ENCODE results near the gene TACC2.
A peak's percentile ranks its signal among the peaks of the same experiment; 100 is the strongest.
"Not testable (repeated sequence)": the region's sequence is repeated elsewhere in the genome, so short reads cannot be mapped to it uniquely, and the experiment has no call there.

The TACC2 gene, protein sequence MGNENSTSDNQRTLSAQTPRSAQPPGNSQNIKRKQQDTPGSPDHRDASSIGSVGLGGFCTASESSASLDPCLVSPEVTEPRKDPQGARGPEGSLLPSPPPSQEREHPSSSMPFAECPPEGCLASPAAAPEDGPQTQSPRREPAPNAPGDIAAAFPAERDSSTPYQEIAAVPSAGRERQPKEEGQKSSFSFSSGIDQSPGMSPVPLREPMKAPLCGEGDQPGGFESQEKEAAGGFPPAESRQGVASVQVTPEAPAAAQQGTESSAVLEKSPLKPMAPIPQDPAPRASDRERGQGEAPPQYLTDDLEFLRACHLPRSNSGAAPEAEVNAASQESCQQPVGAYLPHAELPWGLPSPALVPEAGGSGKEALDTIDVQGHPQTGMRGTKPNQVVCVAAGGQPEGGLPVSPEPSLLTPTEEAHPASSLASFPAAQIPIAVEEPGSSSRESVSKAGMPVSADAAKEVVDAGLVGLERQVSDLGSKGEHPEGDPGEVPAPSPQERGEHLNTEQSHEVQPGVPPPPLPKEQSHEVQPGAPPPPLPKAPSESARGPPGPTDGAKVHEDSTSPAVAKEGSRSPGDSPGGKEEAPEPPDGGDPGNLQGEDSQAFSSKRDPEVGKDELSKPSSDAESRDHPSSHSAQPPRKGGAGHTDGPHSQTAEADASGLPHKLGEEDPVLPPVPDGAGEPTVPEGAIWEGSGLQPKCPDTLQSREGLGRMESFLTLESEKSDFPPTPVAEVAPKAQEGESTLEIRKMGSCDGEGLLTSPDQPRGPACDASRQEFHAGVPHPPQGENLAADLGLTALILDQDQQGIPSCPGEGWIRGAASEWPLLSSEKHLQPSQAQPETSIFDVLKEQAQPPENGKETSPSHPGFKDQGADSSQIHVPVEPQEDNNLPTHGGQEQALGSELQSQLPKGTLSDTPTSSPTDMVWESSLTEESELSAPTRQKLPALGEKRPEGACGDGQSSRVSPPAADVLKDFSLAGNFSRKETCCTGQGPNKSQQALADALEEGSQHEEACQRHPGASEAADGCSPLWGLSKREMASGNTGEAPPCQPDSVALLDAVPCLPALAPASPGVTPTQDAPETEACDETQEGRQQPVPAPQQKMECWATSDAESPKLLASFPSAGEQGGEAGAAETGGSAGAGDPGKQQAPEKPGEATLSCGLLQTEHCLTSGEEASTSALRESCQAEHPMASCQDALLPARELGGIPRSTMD (N-terminal part only)

GRCh38 chr10:121988361-121989324 is at the start of gene TACC2:
TSS of gene TACC2 (plus strand) at chr10:121989163. CDS start at chr10:122021982, 32,819 bp downstream.
- DNase-seq (ENCODE audit: low read depth in 2 of 2) = no peak

GRCh38 chr10:121941532-121941931 is 47.4 kb upstream of the TACC2 start:
- DNase-seq (ENCODE audit: low read depth in 2 of 2) = no peak

DNA sequence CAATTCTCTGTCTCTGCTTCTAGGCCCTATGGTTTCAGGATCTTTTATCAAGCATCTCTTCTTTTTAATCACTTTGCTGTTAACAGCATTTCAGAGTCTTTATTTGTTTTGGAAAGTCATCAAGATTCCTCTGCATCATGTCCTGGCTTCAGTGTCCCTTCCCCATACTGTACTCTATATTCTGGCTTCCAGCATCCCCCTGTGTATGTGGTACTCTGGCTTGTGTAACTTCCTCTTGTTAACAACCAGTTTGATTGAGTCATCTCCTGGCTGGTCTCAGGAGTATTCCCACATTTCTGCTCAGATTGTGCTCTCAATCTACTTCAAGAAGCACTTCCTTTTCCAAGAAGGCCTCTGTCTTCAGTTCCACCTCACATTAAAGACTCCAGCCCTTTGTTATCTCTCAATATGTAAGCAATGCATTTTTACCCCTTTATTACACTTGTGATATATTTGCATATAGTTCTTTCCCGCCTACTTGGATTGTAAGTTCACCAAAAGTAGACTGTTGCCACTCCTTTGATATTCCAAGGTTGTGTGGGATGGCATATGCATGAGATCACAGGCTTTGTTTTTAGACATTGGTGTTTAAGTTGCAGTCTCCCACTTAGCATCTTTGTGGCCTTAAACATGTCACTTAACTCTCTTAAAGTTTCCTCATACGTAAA is 46.1 kb upstream of the TACC2 start:
- no peak for DNase-seq (ENCODE audit: low read depth in 2 of 2)

DNA sequence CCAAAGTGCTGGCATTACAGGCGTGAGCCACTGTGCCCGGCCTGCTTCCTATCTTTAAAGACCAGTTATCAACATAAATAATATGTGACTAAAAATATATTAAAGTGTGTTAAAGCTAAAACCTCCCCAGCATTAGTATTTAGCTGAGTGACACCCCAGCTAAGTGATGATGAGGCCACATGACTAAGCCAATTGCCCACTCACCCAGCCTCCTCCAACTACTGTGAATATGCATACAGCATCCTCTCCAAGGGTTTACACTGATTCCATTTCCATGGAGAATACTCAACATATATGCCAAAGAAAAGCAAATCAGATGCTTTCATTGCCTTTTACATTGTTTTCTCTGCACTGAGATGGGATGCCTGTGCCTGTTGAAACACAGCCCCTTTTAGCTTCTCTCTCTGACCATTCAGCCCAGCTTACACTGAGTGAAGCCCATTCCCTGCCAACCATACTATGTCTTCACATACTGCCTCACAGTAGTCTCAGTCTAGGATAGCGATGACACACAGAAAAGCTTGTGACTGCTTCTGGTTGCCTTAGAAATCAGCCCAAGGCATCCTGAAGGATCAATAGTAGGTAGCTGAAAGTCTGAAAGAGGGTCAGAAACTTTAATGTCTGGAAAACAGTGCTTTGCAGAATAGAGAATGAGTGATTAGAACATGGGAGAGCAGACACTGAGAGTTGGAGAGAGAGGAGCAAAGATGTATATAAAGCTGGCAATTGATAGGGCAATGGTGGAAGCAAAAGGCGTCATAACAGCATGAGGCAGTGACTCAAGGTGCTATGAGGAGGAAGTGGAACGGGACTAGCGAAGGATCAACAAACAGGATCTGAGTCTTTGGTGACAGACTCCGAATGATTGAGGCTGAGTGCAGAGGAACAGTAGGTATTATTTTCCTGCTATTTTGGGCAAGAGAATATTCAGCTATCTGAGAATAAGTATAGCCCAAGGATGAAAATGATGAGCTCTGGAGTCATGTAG is 41.3 kb upstream of the TACC2 start:
- no peak for DNase-seq (ENCODE audit: low read depth in 2 of 2)

DNA sequence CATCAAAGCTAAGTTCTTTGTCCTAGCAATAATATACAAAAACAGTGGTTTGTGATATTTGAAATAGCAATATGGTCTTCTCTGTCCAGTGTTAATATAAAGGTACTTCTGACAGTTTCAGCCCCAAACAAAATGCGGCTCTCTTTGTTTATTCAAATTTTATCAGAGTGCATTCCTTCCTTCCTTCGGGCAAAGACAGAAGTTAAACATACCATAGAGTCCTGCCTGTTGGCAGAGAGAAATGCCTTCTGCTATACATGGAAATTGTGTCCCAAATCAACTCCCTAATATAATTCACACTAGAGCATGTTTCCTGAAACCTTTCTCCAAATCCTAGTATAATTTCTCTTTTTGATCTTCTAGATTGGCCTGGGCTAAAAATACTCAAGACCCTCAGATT is 39.9 kb upstream of the TACC2 start:
- DNase-seq (ENCODE audit: low read depth in 2 of 2) = no peak

DNA sequence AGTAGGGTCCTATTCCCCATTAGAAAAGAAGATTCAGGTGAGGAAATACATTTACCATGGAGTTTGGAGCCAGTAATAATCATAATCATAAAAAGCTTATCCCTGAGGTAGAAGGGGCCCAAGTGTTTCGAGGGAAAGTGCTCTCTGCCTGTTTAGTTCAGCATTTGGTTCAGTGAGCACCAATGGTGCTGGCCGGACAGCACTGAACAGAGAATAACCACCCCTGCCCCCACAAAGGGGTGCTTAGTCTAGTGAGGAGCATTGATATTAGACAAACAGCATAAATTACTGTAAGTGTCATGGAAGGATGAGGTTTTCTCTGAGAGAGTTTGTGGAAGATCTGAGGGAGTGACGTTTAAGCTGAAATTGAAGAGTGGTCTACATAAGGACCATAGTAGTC is 39.5 kb upstream of the TACC2 start:
- DNase-seq (ENCODE audit: low read depth in 2 of 2) = no peak

DNA sequence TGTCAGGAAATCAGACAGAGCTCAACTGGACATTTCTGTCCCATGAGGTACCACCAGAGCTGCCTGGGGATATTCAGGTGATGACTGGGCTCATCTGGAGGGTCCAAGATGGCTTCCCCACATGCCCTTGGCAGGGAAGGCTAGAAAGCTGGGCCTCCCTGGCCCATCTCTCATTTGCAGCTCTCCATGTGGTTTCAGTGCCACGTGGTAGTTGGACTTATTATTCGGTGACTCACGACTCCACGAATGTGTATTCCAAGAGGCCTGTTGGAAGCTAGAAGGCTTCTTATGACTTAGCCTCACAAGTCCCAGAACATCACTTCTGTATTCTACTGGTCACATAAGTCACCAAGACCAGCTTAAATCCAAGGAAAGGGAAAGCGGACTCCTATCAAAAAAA is 36.7 kb upstream of the TACC2 start:
- DNase-seq (ENCODE audit: low read depth in 2 of 2) = no peak

DNA sequence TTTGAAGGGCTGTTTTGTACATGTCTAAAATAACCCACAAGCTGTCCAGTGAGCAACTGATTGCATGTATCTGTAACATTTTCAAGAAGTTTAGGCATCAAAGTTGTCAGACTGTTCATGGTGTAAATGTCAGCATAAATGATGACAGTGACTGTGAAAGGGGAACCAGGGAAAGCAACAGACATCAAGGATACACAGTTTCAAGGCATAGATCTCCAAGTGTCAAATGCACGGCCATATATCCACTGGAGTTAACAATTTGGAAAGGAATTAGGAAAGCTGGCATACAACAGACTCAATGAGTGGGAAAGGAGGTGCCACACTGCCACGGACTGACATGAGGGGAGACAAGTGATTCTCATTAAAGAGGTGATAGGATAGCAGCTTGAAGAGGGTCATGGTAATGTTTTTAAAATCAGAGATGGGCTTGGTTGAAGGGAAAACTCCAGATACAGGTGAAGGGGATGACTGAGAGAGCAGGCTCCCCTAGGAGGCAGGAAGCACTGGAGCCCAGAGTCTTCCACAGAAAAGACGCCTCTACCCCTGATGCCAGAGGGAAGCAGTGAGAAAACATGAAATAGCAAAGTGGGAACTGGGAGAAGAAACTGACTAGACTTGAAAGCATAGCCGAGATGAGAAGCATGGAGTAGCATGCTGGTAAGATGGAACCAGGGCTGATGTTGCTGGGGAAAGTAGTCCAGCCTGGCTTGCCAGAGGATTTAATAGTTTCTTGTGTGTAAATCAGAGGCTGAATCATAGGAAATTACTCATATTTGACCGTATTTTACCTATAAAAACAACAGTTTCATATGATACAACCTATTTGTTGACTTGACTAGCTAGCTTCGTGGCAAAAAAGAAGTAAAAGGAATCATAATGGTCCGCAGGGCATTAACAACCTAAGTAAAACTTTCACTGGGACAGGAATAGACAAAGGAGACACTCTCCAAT is 32.6 kb upstream of the TACC2 start:
- DNase-seq (ENCODE audit: low read depth in 2 of 2) = no peak

GRCh38 chr10:121959671-121960070 is 29.3 kb upstream of the TACC2 start:
- DNase-seq (ENCODE audit: low read depth in 2 of 2) = no peak

- no peak for DNase-seq (ENCODE audit: low read depth in 2 of 2)
Observed at GRCh38 chr10:121961456-121961855, 27.5 kb upstream of the TACC2 start.

DNA sequence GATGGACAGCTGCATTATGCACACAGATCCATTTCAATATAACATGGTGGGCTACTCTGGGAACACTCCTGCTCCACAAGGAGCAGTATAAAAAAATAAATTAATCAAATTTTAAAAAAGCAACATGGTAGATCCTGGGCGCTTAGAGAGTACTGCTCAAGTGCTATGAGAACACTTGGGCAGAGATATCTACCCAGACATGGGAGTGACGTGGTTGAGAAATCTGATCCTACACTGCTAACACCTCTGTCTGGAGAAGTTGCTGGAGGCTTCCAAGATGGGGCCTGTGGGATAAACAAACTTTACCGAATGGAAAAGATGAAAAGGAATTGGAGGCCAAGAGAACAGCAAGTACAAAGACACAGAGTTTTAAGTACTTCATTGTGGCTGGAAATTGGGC is 23.0 kb upstream of the TACC2 start:
- no peak for DNase-seq (ENCODE audit: low read depth in 2 of 2)

- not testable (repeated sequence) for DNase-seq (ENCODE audit: low read depth in 2 of 2)
Observed at GRCh38 chr10:121969086-121969485, 19.9 kb upstream of the TACC2 start.

GRCh38 chr10:121974019-121974534 is 14.9 kb upstream of the TACC2 start:
- no peak for DNase-seq (ENCODE audit: low read depth in 2 of 2)

DNA sequence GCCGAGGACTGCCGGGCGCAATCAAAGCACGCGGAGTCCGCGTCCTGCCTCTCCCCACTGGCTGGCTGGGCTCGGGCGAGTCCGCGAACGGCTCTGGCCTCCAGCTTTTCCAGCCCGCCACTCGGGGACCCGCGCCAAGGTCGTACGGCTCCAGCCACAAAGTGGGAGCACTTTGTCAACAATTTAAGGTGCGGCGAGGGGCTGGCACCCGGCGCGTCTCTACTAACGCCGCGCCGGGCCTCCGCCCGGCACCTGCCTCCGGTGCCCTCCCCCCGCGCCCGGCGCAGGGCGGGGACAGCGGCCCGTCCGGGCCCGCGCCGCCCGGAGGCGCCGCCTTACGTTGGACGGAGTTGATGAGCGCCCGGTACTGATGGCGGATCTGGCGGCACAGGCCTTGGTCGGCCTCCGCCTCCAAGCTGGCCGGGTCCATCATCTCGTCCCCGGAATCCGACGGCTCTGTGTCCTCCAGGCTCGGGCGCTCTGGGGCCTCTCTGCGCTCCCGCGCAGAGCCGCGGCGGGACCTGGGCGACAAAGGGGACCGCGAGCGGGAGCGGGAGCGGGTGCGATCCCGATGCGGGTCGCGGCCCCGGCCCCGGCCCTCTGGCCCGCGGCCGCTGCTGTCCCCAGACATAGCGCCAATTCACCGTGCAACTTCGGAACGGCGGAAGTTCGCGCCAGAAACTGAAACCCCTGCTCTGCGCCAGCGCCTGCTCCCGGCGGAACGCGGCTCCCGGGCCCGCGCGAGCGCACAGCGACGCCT is 14.2 kb upstream of the TACC2 start, which contains the start of gene NSMCE4A:
TSS of gene NSMCE4A (minus strand) at position 683 of the 760 bp plus-strand sequence. CDS start at position 631, 52 bp downstream.
- DNase-seq (ENCODE audit: low read depth in 2 of 2) = peak; percentile 37 to 52

DNA sequence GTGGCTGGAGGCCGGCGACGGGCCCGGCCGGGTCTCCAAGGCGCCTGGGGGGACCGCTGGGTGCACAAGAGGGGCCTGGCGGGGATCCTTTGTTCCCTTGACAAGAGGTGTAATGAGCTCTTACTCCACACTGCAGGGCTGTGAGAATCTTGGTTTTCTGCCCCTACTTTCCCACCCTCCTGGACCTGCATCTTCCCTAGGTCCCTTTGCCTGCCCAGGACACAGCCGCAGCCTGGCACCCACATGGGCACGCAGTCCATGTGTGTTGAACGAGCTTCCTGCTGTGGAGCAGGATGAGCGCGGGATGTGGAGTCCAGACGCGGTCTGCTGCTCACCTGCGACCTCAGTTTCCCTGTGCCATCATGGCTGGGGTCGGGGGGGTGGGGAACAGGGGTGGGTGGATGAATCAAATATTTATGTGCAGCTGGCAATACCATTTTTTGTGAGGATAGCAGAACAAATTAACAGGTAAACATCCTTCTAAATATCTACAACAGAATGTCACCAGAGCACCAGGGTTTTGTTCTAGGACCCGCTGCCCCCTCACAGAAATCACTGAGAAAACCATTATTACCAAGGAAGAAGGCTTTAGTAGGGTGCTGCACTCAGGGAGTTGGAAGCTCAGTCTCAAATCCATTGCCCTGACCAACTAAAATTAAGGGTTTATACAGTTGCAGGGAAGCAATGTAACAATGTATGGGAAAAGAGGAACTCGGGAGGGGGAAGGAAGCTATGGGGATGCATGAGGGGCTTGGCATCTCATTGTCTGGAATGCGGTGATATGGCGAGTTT is 13.5 kb upstream of the TACC2 start:
- DNase-seq (ENCODE audit: low read depth in 2 of 2) = no peak

DNA sequence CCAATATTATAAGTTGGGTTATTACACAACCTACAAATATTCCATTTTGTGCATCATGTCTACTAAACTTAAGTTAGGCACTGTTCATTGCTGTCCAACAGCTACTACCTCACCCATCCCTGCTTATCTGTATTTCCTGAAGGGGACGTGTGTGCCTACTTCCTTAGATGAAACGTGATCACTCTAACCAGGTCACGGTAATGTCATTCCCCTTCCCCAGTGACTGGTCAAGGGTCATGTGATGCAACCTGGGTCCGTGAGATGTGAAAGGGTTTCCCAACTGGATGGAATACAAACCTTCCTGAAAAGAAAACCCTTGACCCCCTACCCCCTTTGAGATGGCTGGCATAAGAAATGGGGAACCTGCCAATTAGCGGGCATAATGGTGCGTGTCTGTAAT is 12.4 kb upstream of the TACC2 start:
- no peak for DNase-seq (ENCODE audit: low read depth in 2 of 2)

All from stimulated activated CD8-positive, alpha-beta memory T cell treated with anti-CD3 and anti-CD28 coated beads, Interleukin-15, amount 100 ng/mL, for 4 hours (primary cell).